Right ventricle myocardium inferior (tissue), 1 donor: ENCODE data around the gene KATNIP. TPM values are rescaled to one million over a fixed set of nuclear protein-coding genes. Genes with fewer than 3 reads are reported as not detected.

ENCODE experiments used
- ATAC-seq: fragments of 200-7000 bp; cut with Tn5 transposase; one replicate; pipeline ENCODE4 v1.9.1; 2020; ENCODE audit warnings: mild to moderate bottlenecking, moderate library complexity
- DNase-seq: peaks from one replicate; pipeline ENCODE4 v3.0.0; 2021; ENCODE audit errors: missing footprints
- intact Hi-C: fragments of 100-400 bp; cut with DNase I; formaldehyde crosslinking; loops from one replicate; pipeline ENCODE4 v1.11.0; 2022
- total RNA-seq: library from RNA; stranded (reverse); fragmentation: NEBNext Ultra II Directional; extraction: Animal tissue kit (Norgen Biotek cat#: 25700); gene quantifications from one replicate; pipeline ENCODE4 v1.2.1, GENCODE V29; 2021
- donor health status: DM: no; HTN: yes; CAD: no; lungs with severe emphysema.

Gene KATNIP
- total RNA-seq, 1 donor from 2014 or later, result 8.0 TPM

DNA sequence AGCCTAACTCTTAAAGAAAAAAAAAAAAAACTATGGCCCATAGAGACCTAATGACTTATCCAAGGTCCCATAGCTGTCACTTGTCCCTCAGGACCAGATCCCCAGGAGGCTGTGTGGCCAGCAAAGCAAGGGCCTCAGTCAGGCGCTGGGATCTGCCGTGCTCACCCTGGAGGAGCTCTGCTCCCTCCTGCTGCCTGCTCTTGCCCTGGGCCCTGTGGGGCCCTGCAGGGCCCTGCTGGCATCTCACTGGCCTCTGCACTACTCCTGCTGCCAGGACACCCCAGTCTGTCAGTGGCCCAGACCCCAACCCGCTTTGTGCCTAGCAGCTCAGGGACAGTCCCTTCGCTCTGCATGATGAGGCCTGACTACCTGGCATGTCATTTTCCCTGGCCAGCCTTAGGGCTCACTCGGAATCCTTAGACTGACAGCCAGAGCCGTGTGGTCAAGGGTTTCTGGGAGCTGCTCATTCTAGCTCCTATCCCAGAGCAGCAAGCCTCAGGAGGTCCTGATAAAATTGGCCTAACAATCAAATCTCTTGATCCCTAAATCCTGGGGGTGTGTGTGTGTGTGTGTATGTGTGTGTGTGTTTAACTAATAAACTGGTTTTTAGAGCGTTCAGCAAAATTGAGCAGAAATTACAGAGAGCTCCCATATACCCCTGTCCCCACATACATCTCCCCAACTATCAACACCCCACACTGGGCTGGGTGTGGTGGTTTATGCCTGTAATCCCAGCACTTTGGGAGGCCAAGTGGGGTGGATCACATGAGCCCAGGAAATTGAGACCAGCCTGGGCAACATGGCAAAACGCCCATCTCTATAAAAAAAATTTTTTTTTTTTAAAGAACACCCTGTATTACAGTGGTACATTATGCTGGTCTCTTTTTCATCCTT lies 21.7 kb downstream of the KATNIP start:
- DNase-seq (no peak), ATAC-seq (peak; percentile 33)
- intact Hi-C loops, result no loop called here

DNA sequence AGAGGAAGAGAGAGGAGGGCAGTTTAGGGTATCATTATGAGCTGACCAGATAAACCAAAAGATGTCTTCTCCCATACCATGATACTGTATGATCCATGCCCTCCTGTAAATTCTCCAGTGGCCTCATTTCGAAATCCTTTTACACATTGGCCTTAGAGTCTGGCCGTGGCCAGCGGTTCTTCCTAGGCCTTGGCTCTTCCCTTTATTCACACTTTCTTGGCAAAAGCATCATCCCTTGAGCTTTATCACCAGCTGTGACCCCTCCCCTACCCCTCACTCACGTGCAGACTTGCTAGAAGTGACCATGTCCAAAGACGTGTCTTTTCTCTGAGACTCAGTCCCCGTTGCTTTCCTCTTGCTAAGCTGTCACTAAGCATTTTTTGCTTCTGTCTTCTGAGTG lies 22.8 kb downstream of the KATNIP start:
- ATAC-seq, result peak; percentile 73
- intact Hi-C loops, result no loop called here

DNA sequence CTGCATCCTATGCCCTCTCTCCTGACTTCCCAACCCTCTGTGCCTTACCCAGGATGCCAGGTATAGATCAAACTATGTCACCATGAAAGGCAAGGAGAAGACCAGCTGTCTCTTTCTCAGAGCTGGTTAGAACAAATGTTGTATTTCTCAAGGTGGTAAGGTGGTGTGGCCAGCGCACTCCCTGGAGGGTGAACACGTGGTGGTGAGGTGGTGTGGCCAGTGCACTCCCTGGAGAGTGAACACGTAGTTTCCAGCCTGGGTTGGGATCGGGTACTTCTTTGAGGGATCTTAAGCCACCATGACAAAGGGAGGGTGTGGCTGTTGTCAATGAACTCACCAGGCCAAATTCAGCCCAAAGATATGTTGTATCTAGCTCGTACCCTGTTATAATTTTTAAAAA lies 26.8 kb downstream of the KATNIP start:
- intact Hi-C loops, result no loop called here
- DNase-seq (no peak), ATAC-seq (no peak)

More for the DNA sequence above, 22.8 kb downstream of the KATNIP start:
- DNase-seq, result no peak

- ATAC-seq (no peak), DNase-seq (no peak)
- intact Hi-C loops, result no loop called here
These were observed 29.4 kb downstream of the KATNIP start for GRCh38 chr16:27579087-27579980.

GRCh38 chr16:27582883-27583282 lies 32.9 kb downstream of the KATNIP start:
- no peak for DNase-seq
- intact Hi-C loops, result no loop called here
- ATAC-seq, result no peak

DNA sequence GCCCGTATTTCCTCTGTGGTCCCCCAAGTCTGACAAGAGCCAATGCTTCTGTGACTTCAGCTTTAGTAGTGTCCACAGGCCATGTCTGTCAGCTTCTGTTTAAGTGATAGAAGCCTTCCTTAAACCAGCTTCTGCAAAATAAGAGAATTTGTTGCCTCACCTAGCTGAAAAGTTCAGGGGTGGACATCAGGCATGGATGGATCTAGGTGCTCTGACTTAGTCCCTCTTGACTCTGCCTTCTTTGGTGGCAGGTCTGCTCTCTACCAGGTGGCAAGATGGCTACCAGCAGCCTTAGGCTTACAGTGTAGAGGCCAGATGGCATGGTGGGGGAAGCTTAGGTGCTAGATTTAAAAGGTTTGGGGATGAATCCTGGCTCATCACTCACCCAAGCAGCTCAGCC lies 33.7 kb downstream of the KATNIP start:
- intact Hi-C loops, result no loop called here
- no peak for DNase-seq

DNA sequence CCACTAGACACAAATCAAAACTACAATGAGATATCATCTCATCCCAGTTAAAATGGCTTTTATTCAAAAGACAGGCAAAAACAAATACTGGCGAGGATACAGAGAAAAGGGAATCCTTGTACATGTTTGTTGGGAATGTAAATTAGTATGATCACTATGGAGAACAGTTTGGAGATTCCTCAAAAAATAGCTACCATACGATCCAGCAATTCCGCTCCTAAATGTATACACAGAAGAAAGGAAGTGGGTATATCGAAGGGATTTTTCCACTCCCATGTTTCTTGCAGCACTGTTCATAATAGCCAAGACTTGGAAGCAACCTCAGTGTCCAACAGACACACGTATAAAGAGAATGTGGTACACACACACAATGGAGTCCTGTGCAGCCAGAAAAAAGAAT lies 35.3 kb downstream of the KATNIP start:
- intact Hi-C loops, result no loop called here
- no peak for DNase-seq
- no peak for ATAC-seq

More for the DNA sequence above, 33.7 kb downstream of the KATNIP start:
- no peak for ATAC-seq

DNA sequence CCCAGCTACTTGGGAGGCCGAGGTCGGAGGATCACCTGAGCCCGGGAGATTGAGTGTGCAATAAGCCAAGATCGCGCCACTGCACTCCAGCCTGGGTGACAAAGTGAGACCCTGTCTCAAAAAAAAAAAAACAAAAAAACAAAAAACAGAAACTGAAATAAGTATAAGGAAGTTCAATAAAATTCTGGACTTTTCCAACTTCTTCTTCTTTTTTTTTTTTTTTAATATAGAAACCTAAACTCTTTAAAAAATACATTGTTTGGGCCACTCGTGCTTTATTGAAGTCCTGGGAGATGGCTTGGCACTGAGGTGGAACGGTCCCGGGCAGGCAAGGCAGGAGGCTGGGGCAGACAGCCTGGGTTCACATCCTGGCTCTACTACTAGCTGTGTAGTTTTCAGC lies 36.8 kb downstream of the KATNIP start:
- DNase-seq (no peak), ATAC-seq (no peak)
- intact Hi-C loops, result no loop called here

GRCh38 chr16:27588057-27588456 lies 38.1 kb downstream of the KATNIP start:
- intact Hi-C loops, result no loop called here
- no peak for DNase-seq
- no peak for ATAC-seq

DNA sequence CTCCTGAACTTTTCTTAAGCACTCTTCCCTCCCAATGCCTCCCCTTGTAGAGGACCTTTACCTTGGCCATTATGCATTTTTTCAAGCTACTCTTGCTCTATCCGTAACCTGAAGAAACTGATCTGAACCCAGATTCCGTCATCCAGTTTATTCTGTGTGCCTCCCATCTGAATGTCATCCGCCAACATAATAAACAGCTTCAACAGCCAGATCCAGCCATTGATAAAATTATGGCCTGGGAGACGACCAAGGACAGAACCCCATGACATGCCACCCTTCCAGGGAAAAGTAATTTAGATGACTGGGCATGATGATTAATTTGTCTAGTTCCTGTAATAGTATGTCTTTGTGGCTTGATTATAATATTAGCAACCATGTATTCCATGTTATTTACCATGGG lies 41.9 kb downstream of the KATNIP start:
- intact Hi-C loops, result no loop called here
- ATAC-seq, result no peak
- DNase-seq, result no peak

- intact Hi-C loops, result no loop called here
- DNase-seq (no peak), ATAC-seq (no peak)
These were observed 45.5 kb downstream of the KATNIP start for GRCh38 chr16:27595475-27595874.

GRCh38 chr16:27595993-27596392 lies 46.0 kb downstream of the KATNIP start:
- intact Hi-C loops, result no loop called here
- no peak for DNase-seq
- ATAC-seq, result no peak

- intact Hi-C loops, result no loop called here
- DNase-seq, result no peak
These were observed 46.5 kb downstream of the KATNIP start for GRCh38 chr16:27596411-27596810.

GRCh38 chr16:27597361-27597760 lies 47.4 kb downstream of the KATNIP start:
- ATAC-seq (no peak), DNase-seq (no peak)
- intact Hi-C loops, result no loop called here

More at GRCh38 chr16:27596411-27596810, 46.5 kb downstream of the KATNIP start:
- ATAC-seq, result no peak

DNA sequence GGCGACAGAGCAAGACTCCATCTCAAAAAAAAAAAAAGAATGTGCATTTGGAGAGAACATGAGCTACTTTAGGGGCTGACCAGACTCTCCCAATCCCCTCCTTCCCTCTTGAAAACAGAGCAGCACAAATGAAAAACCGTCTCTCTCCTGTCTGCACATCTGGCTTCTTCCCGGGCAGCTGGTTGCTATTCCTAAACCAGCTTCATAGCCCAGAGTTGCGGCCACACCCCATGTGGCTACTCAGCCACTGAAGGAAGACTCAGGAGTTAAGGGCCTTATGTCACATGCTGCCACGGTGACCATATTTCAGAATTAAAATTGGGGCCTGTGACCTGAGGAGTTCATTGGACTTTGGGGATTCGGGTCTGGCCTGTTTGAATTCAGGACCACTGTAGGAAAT lies 48.3 kb downstream of the KATNIP start:
- no peak for ATAC-seq
- intact Hi-C loops, result no loop called here
- DNase-seq, result no peak

- intact Hi-C loops, result no loop called here
- DNase-seq, result no peak
- no peak for ATAC-seq
These were observed 49.1 kb downstream of the KATNIP start for GRCh38 chr16:27598931-27599565.

DNA sequence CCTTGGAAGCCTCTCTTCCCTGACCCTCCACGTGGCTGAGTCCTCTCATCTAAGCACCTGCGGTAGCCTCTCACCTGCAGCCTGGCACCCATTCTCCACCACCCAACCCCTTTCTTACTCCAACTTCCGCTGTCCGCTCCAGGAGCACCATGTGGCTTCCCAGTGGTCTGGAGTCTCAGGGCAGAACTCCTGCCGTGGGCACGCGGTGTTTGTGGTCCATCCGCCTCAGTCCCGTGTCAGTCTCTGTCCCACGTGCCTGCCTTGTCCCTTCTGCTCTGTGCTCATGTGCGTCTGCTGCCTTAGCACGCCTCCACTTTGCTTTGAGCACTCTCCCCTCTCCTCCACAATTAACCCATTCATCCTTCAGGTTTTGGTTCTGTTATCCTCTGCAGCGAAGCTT lies 49.7 kb downstream of the KATNIP start:
- DNase-seq, result no peak
- intact Hi-C loops, result no loop called here
- ATAC-seq, result no peak
